ENCODE measurements around the gene SARS2.

The SARS2 gene

DNA sequence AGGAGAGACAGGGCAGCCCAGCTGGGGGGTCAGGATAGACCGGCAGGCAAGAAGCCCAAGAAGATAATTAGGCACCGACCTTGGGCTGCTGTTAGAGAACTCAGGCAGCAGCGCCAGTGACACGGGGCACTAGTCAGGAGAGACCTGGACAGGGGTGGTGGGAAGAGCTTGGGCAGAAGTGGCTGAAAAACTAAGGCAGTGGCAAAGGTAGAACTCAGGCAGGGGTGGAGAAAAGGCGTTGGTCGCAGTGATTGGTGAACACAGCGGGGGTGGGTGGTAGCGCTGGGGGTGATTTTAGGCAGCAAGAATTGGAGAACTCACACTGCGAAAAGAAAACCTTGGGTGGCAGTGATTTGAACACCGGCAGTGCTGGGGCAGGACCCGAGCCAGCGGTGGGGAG, 22.9 kb downstream of the SARS2 start:
- H3K4me1 ChIP-seq (ENCODE audit: control insufficient read depth, low read length): no peaks in the 10 kb centered on the region
- no peak overlapping the region for H3K4me2 ChIP-seq (ENCODE audit: low read length)
- H3K9me3 ChIP-seq (ENCODE audit: control insufficient read depth, insufficient read depth, low read length): no peaks in the 10 kb centered on the region
- H3K79me2 ChIP-seq (ENCODE audit: control insufficient read depth, low read length): peaks cover 12% of the 10 kb centered on the region
- no peak for TF ChIP-seq EZH2phosphoT487 (IDR thresholded peaks at IDR 0.05; ENCODE audit: borderline replicate concordance, low read length)
- TF ChIP-seq, protein P1, sequence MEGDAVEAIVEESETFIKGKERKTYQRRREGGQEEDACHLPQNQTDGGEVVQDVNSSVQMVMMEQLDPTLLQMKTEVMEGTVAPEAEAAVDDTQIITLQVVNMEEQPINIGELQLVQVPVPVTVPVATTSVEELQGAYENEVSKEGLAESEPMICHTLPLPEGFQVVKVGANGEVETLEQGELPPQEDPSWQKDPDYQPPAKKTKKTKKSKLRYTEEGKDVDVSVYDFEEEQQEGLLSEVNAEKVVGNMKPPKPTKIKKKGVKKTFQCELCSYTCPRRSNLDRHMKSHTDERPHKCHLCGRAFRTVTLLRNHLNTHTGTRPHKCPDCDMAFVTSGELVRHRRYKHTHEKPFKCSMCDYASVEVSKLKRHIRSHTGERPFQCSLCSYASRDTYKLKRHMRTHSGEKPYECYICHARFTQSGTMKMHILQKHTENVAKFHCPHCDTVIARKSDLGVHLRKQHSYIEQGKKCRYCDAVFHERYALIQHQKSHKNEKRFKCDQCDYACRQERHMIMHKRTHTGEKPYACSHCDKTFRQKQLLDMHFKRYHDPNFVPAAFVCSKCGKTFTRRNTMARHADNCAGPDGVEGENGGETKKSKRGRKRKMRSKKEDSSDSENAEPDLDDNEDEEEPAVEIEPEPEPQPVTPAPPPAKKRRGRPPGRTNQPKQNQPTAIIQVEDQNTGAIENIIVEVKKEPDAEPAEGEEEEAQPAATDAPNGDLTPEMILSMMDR (IDR thresholded peaks at IDR 0.05; ENCODE audit: low read depth, low read length, poor library complexity, severe bottlenecking): no peak
- H3K4me3 ChIP-seq (ENCODE audit: low read length): no peak overlapping the region
- no peaks in the 10 kb centered on the region for H4K20me1 ChIP-seq (ENCODE audit: control insufficient read depth, insufficient read depth, low read depth, low read length)
- no peaks in the 10 kb centered on the region for H3K9me2 ChIP-seq (replicated peaks; ENCODE audit: control insufficient read depth, low read length)
- H3K27me3 ChIP-seq (ENCODE audit: control insufficient read depth, low read length): no peaks in the 10 kb centered on the region
- H3F3A ChIP-seq (ENCODE audit: control insufficient read depth, insufficient read depth): no peaks in the 10 kb centered on the region
- no peak overlapping the region for H3K27ac ChIP-seq (ENCODE audit: low read depth, low read length)
- peaks cover 33% of the 10 kb centered on the region for H3K36me3 ChIP-seq (ENCODE audit: control insufficient read depth, low read length)

DNA sequence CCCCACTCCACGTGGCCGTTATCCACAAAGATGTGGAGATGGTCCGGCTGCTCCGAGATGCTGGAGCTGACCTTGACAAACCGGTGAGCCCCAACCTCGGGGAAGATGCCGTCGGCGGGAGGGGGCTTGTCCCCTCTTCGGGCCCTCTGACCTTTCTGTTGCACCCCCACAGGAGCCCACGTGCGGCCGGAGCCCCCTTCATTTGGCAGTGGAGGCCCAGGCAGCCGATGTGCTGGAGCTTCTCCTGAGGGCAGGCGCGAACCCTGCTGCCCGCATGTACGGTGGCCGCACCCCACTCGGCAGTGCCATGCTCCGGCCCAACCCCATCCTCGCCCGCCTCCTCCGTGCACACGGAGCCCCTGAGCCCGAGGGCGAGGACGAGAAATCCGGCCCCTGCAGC, 23.3 kb downstream of the SARS2 start:
- Histone ChIP-seq H3F3A (ENCODE audit: control insufficient read depth, insufficient read depth) (no peaks in the 10 kb centered on the region), H3K27me3 (ENCODE audit: control insufficient read depth, low read length) (no peaks in the 10 kb centered on the region), H3K27ac (ENCODE audit: low read depth, low read length) (no peak overlapping the region), H3K4me3 (ENCODE audit: low read length) (no peak overlapping the region), H3K9me2 (replicated peaks; ENCODE audit: control insufficient read depth, low read length) (no peaks in the 10 kb centered on the region), H3K79me2 (ENCODE audit: control insufficient read depth, low read length) (peaks cover 15% of the 10 kb centered on the region), H4K20me1 (ENCODE audit: control insufficient read depth, insufficient read depth, low read depth, low read length) (no peaks in the 10 kb centered on the region), H3K36me3 (ENCODE audit: control insufficient read depth, low read length) (peaks cover 33% of the 10 kb centered on the region), H3K4me2 (ENCODE audit: low read length) (no peak overlapping the region), H3K9me3 (ENCODE audit: control insufficient read depth, insufficient read depth, low read length) (no peaks in the 10 kb centered on the region), H3K4me1 (ENCODE audit: control insufficient read depth, low read length) (no peaks in the 10 kb centered on the region)
- TF ChIP-seq, protein P1 (IDR thresholded peaks at IDR 0.05; ENCODE audit: low read depth, low read length, poor library complexity, severe bottlenecking): no peak
- no peak for TF ChIP-seq EZH2phosphoT487 (IDR thresholded peaks at IDR 0.05; ENCODE audit: borderline replicate concordance, low read length)

DNA sequence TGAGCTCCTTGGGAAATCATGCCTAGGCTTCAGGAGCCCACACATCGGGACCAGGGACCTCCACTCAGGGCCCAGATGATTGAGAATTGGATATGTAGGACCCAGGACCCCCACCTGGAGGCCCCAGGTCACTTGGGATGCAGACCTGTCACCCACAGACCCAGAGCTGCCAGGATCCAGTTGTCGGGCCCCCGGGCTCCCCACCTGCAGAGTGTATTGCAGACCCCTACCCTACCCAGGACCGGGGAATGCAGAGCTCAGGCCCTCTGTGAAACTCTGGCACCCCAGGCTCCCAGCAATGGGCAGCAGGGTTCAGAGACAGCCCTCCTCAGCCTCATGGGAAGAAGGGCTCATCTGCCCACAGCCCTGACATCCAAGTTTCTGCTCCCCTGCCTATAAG, 24.9 kb downstream of the SARS2 start:
- H3K9me3 ChIP-seq (ENCODE audit: control insufficient read depth, insufficient read depth, low read length): peaks cover 5% of the 10 kb centered on the region
- peaks cover 10% of the 10 kb centered on the region for H3K4me1 ChIP-seq (ENCODE audit: control insufficient read depth, low read length)
- H3F3A ChIP-seq (ENCODE audit: control insufficient read depth, insufficient read depth): no peaks in the 10 kb centered on the region
- no peak overlapping the region for H3K4me2 ChIP-seq (ENCODE audit: low read length)
- no peak overlapping the region for H3K4me3 ChIP-seq (ENCODE audit: low read length)
- TF ChIP-seq EZH2phosphoT487 (IDR thresholded peaks at IDR 0.05; ENCODE audit: borderline replicate concordance, low read length): no peak
- TF ChIP-seq, protein P1 (IDR thresholded peaks at IDR 0.05; ENCODE audit: low read depth, low read length, poor library complexity, severe bottlenecking): no peak
- H3K27me3 ChIP-seq (ENCODE audit: control insufficient read depth, low read length): no peaks in the 10 kb centered on the region
- H4K20me1 ChIP-seq (ENCODE audit: control insufficient read depth, insufficient read depth, low read depth, low read length): no peaks in the 10 kb centered on the region
- peaks cover 40% of the 10 kb centered on the region for H3K36me3 ChIP-seq (ENCODE audit: control insufficient read depth, low read length)
- H3K79me2 ChIP-seq (ENCODE audit: control insufficient read depth, low read length): peaks cover 31% of the 10 kb centered on the region
- H3K9me2 ChIP-seq (replicated peaks; ENCODE audit: control insufficient read depth, low read length): no peaks in the 10 kb centered on the region
- no peak overlapping the region for H3K27ac ChIP-seq (ENCODE audit: low read depth, low read length)
